Spinal cord (tissue), 10 donors: ENCODE measurements around the gene HMGXB4. TPM values are rescaled to one million over a fixed set of nuclear protein-coding genes. Genes with fewer than 3 reads are reported as not detected.

Source experiments
- DNase-seq, 6 donors: peaks; one replicate each; pipeline versions ENCODE4 v3.0.0 to v3.0.0-alpha.2; 2013 to 2015; ENCODE audit warnings: low spot score in 6 of 6, low read depth in 4 of 6
- H3K27ac ChIP-seq: one replicate; pipeline ENCODE4 v1.5.1; 2013; ENCODE audit warnings: low read depth, low read length, control low read depth
- H3K27me3 ChIP-seq: one replicate; pipeline ENCODE4 v1.6.1; 2013; ENCODE audit warnings: low read length; ENCODE audit not compliant: control insufficient read depth, insufficient read depth
- H3K36me3 ChIP-seq: one replicate; pipeline ENCODE4 v1.6.1; 2013; ENCODE audit warnings: low read length; ENCODE audit not compliant: control insufficient read depth, insufficient read depth
- H3K4me1 ChIP-seq: one replicate; pipeline ENCODE4 v1.6.1; 2013; ENCODE audit warnings: low read length; ENCODE audit not compliant: control insufficient read depth, insufficient read depth
- H3K4me3 ChIP-seq: one replicate; pipeline ENCODE4 v1.5.1; 2013; ENCODE audit warnings: low read depth, low read length, control low read depth
- H3K9me3 ChIP-seq: one replicate; pipeline ENCODE4 v1.6.1; 2013; ENCODE audit warnings: low read length; ENCODE audit not compliant: control insufficient read depth, insufficient read depth
- WGBS: methylation state at CpG from one replicate; pipeline ENCODE4 v1.1.5; 2013; ENCODE audit warnings: missing lambda C conversion rate; ENCODE audit not compliant: insufficient coverage; 5-methylcytosine and 5-hydroxymethylcytosine counted together
- polyA plus RNA-seq, 2 donors: library from polyadenylated mRNA; unstranded; fragments of 120-200 nt; gene quantifications; one replicate each; pipeline ENCODE4 v1.2.1, GENCODE V29; 2013; ENCODE audit not compliant: insufficient read length in 2 of 2
- total RNA-seq, 2 donors: library from RNA; depleted of rRNA in 1 of 2; stranded (reverse); fragments of 120-200 nt in 1 of 2; fragments of >200 nt in 1 of 2; gene quantifications; one replicate each; pipeline versions ENCODE4 v1.2.3 to v1.2.4, GENCODE V29; 2013 to 2014
- donor health status: healthy.

Gene HMGXB4
- total and polyA plus RNA-seq, 4 donors, result 13.9 to 25.6 (median 22.0) TPM

- Histone ChIP-seq H3K4me3 (no peak overlapping the region), H3K27me3 (no peaks in the 10 kb centered on the region), H3K4me1 (peaks cover 4% of the 10 kb centered on the region), H3K9me3 (no peaks in the 10 kb centered on the region), H3K27ac (no peak overlapping the region), H3K36me3 (peaks cover 5% of the 10 kb centered on the region)
- WGBS, result 73% methylated on average over 9 of the region's 9 CpGs
- no peak for DNase-seq
Observed at GRCh38 chr22:35307372-35307771, 50.1 kb downstream of the HMGXB4 start.

- Histone ChIP-seq H3K4me3 (no peak overlapping the region), H3K27ac (no peak overlapping the region), H3K36me3 (peaks cover 8% of the 10 kb centered on the region), H3K27me3 (no peaks in the 10 kb centered on the region), H3K9me3 (no peaks in the 10 kb centered on the region), H3K4me1 (peaks cover 7% of the 10 kb centered on the region)
- no peak for DNase-seq
- WGBS, result 88% methylated on average over 5 of the region's 7 CpGs
Observed at GRCh38 chr22:35307892-35308291, 50.6 kb downstream of the HMGXB4 start.

- H3K27ac ChIP-seq, result no peak overlapping the region
- H3K9me3 ChIP-seq, result no peaks in the 10 kb centered on the region
- H3K4me3 ChIP-seq, result no peak overlapping the region
- no peak for DNase-seq
- H3K27me3 ChIP-seq, result no peaks in the 10 kb centered on the region
- WGBS, result 92% methylated on average over 6 of the region's 6 CpGs
- H3K4me1 ChIP-seq, result peaks cover 13% of the 10 kb centered on the region
- H3K36me3 ChIP-seq, result peaks cover 8% of the 10 kb centered on the region
Observed at GRCh38 chr22:35308480-35309021, 51.3 kb downstream of the HMGXB4 start.

DNA sequence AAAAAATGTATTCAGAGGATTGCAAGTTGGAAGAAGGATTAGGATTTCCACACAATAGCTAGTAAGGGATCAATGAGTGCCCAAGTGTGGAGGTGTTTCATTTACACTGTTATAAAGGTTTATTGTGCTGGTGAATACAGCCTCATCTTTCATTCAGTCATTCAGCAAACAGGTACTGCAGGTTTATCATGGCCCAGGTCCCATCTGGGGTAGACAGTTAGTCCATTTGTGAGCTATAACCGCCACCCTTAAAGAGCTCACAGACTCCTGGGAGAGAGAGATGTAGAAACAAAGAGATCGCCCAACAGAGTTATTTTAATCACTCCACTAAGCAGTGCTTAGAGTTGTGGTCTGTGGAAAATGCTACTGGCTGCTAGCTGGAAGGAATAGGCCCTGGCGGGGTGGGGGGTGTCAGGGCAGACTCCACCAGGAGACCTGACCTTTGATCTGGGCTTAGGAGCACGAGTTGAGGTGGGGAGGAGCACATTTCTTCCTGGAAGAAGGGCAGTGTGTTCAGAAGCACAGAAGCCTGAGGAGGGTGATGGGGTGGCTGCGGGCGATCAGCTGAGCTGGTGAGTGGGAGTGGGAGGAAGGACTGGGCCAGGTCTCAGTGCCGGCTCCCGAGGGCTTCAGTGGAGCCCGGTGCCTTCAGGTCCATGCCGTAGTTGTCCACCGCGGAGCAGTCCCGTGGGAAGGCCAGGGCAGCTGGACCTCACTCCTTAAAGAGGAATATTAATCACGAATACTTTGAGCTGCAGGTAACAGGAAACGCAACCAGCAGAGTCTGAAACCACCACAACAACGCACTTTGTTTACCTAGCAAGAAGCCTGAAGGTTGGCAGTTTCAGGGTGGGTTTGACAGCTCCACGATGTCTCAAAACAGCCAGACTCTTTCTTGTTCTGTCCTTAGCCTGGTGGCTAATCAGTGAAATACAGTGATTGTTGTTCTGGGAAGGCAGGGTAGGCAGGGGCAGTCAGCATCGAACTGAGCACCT is 53.6 kb downstream of the HMGXB4 start:
- no peak overlapping the region for H3K4me3 ChIP-seq
- H3K27me3 ChIP-seq, result no peaks in the 10 kb centered on the region
- peaks cover 11% of the 10 kb centered on the region for H3K36me3 ChIP-seq
- H3K9me3 ChIP-seq, result no peaks in the 10 kb centered on the region
- no peak overlapping the region for H3K27ac ChIP-seq
- H3K4me1 ChIP-seq, result peaks cover 23% of the 10 kb centered on the region
- no peak for DNase-seq
- WGBS, result 69% methylated on average over 16 of the region's 18 CpGs

- no peak overlapping the region for H3K4me3 ChIP-seq
- no peaks in the 10 kb centered on the region for H3K27me3 ChIP-seq
- no peak overlapping the region for H3K27ac ChIP-seq
- peaks cover 25% of the 10 kb centered on the region for H3K4me1 ChIP-seq
- no peak for DNase-seq
- 83% methylated on average over 8 of the region's 8 CpGs for WGBS
- peaks cover 11% of the 10 kb centered on the region for H3K36me3 ChIP-seq
- H3K9me3 ChIP-seq, result no peaks in the 10 kb centered on the region
Observed at GRCh38 chr22:35311551-35311999, 54.3 kb downstream of the HMGXB4 start.

DNA sequence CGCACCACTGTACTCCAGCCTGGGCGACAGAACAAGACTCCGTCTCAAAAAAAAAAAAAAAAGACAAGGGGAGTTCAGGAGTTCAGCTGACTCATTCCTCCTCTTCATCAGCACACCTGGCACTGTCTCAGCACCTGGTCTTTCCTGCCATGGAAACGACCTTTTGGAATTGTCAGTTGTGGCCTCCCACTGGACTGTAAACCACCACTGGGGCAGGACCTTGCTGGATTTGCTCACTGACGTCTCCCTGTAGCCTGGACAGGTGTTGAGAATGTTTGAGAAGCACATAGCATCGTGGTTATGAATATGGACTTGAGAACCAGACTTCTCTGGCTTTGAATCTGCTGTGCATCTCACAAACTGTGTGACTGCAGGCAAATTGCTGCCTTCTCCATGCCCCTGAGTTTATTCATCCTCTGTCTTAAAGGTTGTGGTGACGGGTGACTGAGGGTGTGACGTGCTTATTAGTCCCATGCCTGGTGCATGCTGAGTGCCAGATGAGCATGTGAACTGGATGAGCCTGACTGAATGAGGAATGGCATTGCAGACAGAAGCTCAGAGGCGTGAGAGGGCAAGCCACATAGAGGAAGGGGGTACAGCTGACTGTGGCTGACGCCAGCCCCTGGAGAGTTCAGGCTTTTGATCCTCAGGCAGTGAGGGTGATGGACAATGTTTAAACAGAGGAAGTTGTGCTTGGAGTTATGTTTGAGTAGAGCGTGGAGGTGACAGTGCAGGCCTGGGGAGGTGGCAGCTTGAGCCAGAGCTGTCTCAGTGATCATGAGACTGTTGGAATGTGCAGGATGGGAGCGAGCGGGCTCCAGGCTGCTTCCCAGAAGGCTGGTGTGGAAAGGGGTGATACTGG is 55.1 kb downstream of the HMGXB4 start:
- H3K4me1 ChIP-seq, result peaks cover 22% of the 10 kb centered on the region
- H3K9me3 ChIP-seq, result no peaks in the 10 kb centered on the region
- H3K27ac ChIP-seq, result no peak overlapping the region
- DNase-seq, result peak in 1 of 6 donors; percentile 33
- WGBS, result 61% methylated on average over 11 of the region's 13 CpGs
- no peak overlapping the region for H3K4me3 ChIP-seq
- peaks cover 14% of the 10 kb centered on the region for H3K36me3 ChIP-seq
- H3K27me3 ChIP-seq, result no peaks in the 10 kb centered on the region

DNA sequence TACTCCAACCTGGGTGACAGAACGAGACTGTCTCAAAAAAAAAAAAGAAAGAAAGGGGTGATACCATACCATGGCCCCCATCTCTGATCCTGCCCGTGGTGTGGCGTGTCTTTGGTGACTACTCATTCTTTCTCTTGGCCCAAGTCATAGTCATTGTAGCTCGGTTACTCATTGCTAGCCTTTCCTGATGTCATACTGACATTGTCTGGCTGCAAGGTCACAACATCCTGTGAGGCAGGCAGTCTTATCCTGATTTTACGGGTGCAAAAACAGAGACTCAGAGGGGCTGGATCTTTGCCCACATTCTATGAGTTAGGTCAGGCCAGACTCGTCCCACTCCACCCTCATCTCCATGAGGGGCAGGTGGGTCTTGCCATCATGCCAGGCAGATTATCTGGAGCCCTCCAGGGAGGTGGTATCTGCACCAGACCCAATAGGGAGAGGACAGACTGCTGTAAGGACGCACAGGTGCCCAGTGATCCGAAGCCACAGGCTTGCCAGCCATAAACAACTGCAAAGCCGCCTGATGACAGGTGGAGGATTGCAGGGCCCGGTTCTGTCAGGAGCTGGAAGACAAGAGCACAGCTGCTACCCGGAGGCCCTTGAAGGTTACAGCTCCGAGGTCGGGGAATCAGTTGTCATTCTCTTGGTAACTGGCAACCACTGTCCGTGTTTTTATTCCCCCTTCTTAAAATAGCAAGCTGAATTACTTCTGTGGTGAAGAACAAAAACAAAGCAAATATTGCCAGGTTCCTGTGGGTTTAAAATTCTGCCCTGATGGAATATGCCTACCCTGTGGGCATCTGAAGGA is 56.2 kb downstream of the HMGXB4 start:
- H3K4me1 ChIP-seq, result peaks cover 21% of the 10 kb centered on the region

GRCh38 chr22:35314161-35314942 is 57.1 kb downstream of the HMGXB4 start:
- no peaks in the 10 kb centered on the region for H3K27me3 ChIP-seq
- no peak overlapping the region for H3K27ac ChIP-seq
- no peak overlapping the region for H3K4me3 ChIP-seq
- H3K4me1 ChIP-seq, result peaks cover 21% of the 10 kb centered on the region
- 74% methylated on average over 11 of the region's 16 CpGs for WGBS
- no peaks in the 10 kb centered on the region for H3K9me3 ChIP-seq
- H3K36me3 ChIP-seq, result peaks cover 33% of the 10 kb centered on the region
- DNase-seq, result peak in 1 of 6 donors; percentile 59

More for the DNA sequence above, 56.2 kb downstream of the HMGXB4 start:
- WGBS, result 51% methylated on average over 11 of the region's 14 CpGs
- Histone ChIP-seq H3K36me3 (peaks cover 25% of the 10 kb centered on the region), H3K27me3 (no peaks in the 10 kb centered on the region), H3K4me3 (no peak overlapping the region), H3K9me3 (no peaks in the 10 kb centered on the region), H3K27ac (no peak overlapping the region)
- peak in 1 of 6 donors; percentile 48 for DNase-seq
